ENCODE results near the gene YY1.

GRCh38 chr14:100329233-100330006, 90.5 kb downstream of the YY1 start:
- TF ChIP-seq CTCF (conservative IDR thresholded peaks at IDR 0.05; ENCODE audit: low read length) (no peak), EZH2phosphoT487 (IDR thresholded peaks at IDR 0.05; ENCODE audit: borderline replicate concordance) (no peak)

All from Loucy (cell line).